Measurements from ENCODE around the gene ANKRD11.

Gene ANKRD11

DNA sequence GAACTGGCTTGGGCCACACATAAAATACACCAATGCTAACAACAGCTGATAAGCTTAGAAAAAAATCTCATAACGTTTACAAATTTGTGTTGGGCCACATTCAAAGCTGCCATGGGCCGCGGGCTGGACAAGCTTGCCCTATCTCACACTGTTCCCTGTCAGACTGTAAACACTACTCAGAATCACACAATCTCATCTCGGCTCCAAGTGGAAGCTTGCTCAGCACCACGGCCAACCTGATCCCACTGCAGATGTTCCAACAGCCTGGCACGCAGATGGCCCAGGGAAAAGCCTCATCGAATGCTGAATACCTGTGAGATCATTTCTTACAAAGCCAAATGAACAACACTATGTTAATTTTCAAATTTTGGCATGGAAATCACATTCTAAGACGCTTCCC, 125.8 kb downstream of the ANKRD11 start:
- TF ChIP-seq SIN3A (IDR thresholded peaks at IDR 0.05; ENCODE audit: borderline replicate concordance, insufficient read depth, low read length) (no peak), TAF1 (IDR thresholded peaks at IDR 0.05; ENCODE audit: borderline replicate concordance, insufficient read depth, low read length) (no peak), FOXP2 (optimal IDR thresholded peaks at IDR 0.05; ENCODE audit: borderline replicate concordance, extremely low read depth, extremely low read length, insufficient read depth) (no peak), REST (IDR thresholded peaks at IDR 0.05; ENCODE audit: insufficient read depth in 1 of 2, low read depth in 2 of 2, low read length in 2 of 2) (no peak), POLR2AphosphoS5 (IDR thresholded peaks at IDR 0.05; ENCODE audit: low read depth, low read length) (no peak)

DNA sequence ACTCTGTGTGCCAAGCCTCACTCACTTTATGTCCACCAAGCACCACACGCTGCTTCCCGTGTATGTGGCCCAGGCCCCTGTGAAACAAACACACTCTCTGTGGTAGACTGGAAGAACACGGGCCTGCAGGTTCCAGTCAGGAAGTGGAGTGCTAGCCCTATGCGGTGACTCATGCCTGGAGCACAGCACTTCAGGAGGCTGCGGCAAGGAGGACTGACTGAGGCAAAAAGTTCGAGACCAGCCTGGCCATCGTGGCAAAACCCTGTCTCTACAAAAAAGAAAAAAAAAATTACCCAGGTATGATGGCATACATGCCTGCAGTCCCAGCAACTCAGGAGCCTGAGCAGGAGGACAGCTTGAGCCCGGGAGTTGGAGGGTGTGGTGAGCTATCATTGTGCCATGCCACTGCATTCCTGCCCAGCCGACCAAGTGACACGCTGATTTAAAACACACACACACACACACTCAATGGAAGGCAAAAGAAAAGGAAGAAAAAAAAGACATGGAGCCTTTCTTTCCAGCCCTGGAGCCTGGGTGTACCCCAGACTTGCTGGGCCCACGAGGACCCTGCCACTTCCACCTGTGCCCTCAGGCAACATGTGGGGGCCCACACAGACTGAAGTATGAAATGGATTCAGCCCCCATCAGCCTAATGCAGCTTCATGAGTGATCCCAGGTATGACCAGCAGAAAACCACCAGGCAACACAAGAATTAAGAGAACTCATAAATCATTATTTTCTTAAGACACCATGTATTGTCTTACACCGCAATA, 126.6 kb downstream of the ANKRD11 start:
- TF ChIP-seq TAF1 (IDR thresholded peaks at IDR 0.05; ENCODE audit: borderline replicate concordance, insufficient read depth, low read length): no peak
- 0 out of 2 replicates have a peak, but pooled peaks have one; percentile 4 for TF ChIP-seq POLR2AphosphoS5 (IDR thresholded peaks at IDR 0.05; ENCODE audit: low read depth, low read length)

- TF ChIP-seq POLR2AphosphoS5 (IDR thresholded peaks at IDR 0.05; ENCODE audit: low read depth, low read length) (no peak), SIN3A (IDR thresholded peaks at IDR 0.05; ENCODE audit: borderline replicate concordance, insufficient read depth, low read length) (no peak), TAF1 (IDR thresholded peaks at IDR 0.05; ENCODE audit: borderline replicate concordance, insufficient read depth, low read length) (no peak), FOXP2 (optimal IDR thresholded peaks at IDR 0.05; ENCODE audit: borderline replicate concordance, extremely low read depth, extremely low read length, insufficient read depth) (no peak), REST (IDR thresholded peaks at IDR 0.05; ENCODE audit: insufficient read depth in 1 of 2, low read depth in 2 of 2, low read length in 2 of 2) (no peak)
Observed at GRCh38 chr16:89361751-89362539, 128.4 kb downstream of the ANKRD11 start.

DNA sequence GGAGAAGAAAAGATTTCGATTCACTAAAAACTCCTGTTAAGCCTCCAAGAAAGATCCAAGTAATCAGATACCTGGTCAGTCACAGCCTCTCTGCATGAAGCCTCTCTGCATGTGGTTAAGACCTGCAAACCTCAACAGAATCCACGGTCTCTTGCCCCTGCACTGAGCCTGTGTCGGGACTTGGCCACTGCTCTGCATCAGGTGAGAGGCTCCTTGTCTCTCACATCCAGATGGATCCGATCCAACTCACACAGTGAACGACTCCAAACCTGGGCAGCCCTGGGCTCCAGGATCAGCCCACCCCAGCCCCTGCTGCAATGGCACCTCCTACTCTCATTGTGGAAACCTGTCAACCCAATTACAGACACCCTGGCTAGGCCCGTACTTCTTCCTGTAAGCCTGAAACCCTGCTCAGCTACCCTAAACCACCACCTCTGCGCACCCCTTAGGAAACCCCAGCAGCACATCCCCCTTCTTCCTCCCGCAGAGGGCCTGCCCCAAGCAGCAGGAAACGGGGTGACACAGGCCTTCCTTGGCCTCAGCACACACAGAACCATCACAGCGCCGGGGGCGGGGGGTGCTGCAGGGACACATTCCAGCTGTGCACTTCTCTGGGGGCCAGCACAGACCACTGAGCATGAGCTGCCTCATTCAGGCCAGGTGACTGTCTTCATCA, 129.5 kb downstream of the ANKRD11 start:
- TF ChIP-seq POLR2AphosphoS5 (IDR thresholded peaks at IDR 0.05; ENCODE audit: low read depth, low read length) (no peak), TAF1 (IDR thresholded peaks at IDR 0.05; ENCODE audit: borderline replicate concordance, insufficient read depth, low read length) (no peak), SIN3A (IDR thresholded peaks at IDR 0.05; ENCODE audit: borderline replicate concordance, insufficient read depth, low read length) (no peak), REST (IDR thresholded peaks at IDR 0.05; ENCODE audit: insufficient read depth in 1 of 2, low read depth in 2 of 2, low read length in 2 of 2) (no peak), FOXP2 (optimal IDR thresholded peaks at IDR 0.05; ENCODE audit: borderline replicate concordance, extremely low read depth, extremely low read length, insufficient read depth) (no peak)
